ENCODE measurements around the gene KLF7. TPM values are rescaled to one million over a fixed set of nuclear protein-coding genes. Genes with fewer than 3 reads are reported as not detected.

Gene KLF7
- total RNA-seq, 2 donors from 2014 or later: 27.2 to 28.3 TPM

DNA sequence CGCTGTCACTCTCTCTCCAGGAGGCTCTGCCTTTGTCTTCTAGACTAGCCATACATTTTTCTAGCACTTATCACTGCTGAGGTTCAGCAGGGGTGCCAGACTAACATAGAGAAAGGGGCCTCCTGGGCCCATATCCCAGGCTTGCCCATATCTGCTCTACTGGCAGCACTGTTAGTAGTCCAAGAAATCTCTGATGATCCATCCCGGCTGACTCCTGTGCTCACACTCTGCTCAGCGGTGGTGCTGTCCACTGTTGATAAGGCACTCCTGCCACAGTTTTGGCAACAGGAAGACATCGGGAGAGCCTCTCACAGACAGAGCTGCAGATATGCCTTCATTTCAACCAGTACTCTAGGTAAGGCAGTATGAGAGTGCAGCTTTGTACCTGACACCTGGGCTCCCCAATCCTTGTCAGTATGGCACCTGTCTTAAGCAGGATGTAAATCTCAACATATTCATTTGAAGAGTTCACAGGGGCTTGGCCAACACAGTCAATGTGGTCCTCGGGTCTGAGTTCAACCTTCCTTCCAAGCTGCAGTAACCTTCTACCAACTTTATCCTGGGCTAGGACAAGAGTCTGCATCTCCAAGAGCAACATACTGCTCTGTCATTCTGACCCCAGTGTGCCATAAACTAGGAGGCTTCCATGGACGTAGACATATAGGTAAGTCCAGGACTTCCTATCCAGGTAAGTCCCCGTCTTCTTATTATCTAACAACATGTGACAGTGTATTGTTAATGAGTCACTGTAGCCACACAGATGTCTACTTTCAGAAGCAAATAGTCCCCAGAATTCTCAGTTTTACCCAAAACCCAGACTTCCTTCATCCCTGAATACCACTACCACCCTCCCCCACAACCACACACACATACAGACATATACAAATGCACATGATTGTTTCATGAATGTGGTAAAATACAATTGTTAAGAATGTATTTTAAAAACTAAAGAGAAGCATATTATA lies 16.2 kb downstream of the KLF7 start:
- H3K36me3 ChIP-seq: no peaks in the 10 kb centered on the region
- H3K4me1 ChIP-seq (ENCODE audit: control insufficient read depth in 1 of 2, low read depth in 2 of 2): peaks cover 86 to 98% of the 10 kb centered on the region in 2 donors
- DNase-seq (ENCODE audit: low spot score): no peak
- peak overlapping the region; percentile 46 for H3K4me3 ChIP-seq
- TF ChIP-seq, protein P1, sequence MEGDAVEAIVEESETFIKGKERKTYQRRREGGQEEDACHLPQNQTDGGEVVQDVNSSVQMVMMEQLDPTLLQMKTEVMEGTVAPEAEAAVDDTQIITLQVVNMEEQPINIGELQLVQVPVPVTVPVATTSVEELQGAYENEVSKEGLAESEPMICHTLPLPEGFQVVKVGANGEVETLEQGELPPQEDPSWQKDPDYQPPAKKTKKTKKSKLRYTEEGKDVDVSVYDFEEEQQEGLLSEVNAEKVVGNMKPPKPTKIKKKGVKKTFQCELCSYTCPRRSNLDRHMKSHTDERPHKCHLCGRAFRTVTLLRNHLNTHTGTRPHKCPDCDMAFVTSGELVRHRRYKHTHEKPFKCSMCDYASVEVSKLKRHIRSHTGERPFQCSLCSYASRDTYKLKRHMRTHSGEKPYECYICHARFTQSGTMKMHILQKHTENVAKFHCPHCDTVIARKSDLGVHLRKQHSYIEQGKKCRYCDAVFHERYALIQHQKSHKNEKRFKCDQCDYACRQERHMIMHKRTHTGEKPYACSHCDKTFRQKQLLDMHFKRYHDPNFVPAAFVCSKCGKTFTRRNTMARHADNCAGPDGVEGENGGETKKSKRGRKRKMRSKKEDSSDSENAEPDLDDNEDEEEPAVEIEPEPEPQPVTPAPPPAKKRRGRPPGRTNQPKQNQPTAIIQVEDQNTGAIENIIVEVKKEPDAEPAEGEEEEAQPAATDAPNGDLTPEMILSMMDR (IDR thresholded peaks at IDR 0.05): no peak
- no peaks in the 10 kb centered on the region for H3K27me3 ChIP-seq (replicated peaks; ENCODE audit: insufficient read depth)
- no peak for ATAC-seq (ENCODE audit: insufficient number of reproducible peaks, low FRiP score, low read depth)
- H3K9me3 ChIP-seq: no peaks in the 10 kb centered on the region
- peak overlapping the region; percentile 29 to 79 for H3K27ac ChIP-seq

DNA sequence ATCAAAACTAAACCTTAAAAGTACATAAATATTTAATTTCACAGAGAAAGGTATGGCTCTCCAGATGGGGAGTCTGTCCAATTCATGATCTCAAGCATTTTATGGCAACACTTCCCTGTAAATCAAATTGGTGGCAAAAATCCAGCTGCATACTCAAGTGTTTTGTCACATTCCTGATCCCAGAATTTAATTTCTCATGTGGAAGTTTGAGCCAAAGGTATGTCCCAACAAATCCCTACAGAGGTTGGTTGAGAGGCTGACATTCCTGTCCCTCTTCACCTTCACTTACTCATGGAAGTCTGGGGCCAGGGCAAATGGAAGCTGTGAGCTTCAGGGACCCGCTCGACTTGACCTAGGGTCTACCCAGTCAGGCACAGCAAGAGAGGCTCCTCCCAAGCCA lies 17.7 kb downstream of the KLF7 start:
- no peaks in the 10 kb centered on the region for H3K9me3 ChIP-seq
- peak overlapping the region; percentile 68 to 79 for H3K27ac ChIP-seq
- peaks cover 81 to 96% of the 10 kb centered on the region in 2 donors for H3K4me1 ChIP-seq (ENCODE audit: control insufficient read depth in 1 of 2, low read depth in 2 of 2)
- no peak for DNase-seq (ENCODE audit: low spot score)
- H3K4me3 ChIP-seq: peak overlapping the region; percentile 44
- no peaks in the 10 kb centered on the region for H3K36me3 ChIP-seq
- TF ChIP-seq, protein P1 (IDR thresholded peaks at IDR 0.05): no peak
- H3K27me3 ChIP-seq (replicated peaks; ENCODE audit: insufficient read depth): no peaks in the 10 kb centered on the region
- no peak for ATAC-seq (ENCODE audit: insufficient number of reproducible peaks, low FRiP score, low read depth)

DNA sequence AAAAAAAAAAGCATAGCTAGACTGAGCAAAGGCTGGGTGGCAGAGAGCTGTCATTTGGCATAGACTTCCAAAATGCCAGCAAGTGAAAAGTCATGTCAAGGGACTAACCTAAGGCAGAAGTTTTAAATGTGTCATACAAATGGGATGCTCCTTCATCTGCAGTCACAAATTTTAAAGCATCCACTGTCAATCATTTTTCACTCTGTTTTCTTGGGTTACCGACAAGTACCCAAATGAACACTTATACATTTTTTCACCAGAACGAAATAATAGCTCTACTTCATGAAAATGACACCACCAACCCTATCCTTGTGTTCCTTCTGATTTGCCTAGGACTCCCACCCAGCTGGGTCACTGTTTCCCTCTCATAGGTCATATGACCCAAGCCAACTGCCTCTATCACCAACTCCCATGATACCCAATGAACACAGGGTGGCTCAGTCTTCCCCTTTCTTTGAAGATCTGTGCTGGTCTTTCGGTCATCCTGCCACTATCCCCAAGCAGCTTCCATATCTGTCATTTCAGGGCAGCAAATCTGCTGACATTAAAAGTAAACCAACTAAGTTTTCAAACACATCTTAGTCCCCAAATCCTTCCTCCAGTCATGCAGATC lies 21.5 kb downstream of the KLF7 start:
- Histone ChIP-seq H3K4me1 (ENCODE audit: control insufficient read depth in 1 of 2, low read depth in 2 of 2) (peaks cover 72 to 96% of the 10 kb centered on the region in 2 donors), H3K27ac (peak overlapping the region; percentile 87 to 89), H3K9me3 (no peaks in the 10 kb centered on the region), H3K36me3 (no peaks in the 10 kb centered on the region), H3K4me3 (peak overlapping the region; percentile 50), H3K27me3 (replicated peaks; ENCODE audit: insufficient read depth) (no peaks in the 10 kb centered on the region)
- DNase-seq (ENCODE audit: low spot score) (no peak), ATAC-seq (ENCODE audit: insufficient number of reproducible peaks, low FRiP score, low read depth) (no peak)
- TF ChIP-seq, protein P1 (IDR thresholded peaks at IDR 0.05): no peak

DNA sequence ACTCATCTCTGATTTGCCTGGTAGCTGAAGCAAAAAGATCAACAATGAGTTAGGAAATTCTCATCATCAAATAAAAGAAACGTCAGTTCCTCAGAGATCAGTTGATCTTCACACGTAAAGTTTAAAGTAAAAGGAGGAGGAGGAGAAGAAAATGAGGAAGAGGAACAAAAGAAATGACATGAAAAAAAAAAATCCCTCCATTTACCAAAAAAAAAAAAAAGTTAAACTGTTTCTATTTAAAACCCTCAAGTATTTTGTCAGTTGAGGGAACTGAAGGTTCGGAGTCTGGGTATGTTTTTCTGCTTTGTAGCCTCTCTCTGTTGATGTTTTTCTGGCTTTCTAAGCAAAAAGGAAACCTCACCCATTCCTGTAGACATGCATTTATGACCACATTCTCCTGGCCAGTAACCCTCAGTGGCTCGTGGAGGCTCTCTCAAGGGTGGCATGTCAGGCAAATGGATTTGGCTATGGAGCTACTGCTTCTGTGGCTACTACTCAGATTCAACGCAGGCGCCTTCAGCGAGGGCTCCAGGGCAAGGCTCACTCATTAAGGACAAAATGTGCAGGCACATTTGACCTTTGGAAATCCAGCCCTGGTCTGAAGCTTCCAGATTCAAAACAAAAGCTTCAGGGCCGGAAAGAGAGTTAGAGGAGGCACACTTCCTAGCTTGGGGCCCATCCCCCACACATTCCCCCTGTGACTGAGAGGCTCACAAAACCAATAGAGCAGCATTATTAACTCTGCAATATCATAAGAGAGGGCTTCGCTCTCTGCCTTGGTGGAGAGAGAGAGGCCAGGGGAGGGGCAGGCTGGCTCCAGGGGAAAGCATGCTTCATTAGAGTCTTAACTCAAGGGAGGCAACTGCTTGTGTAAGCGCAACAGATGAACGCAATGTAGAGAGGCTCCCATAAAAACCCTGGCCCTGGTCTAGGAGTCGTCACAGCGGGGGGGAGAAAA lies 22.3 kb downstream of the KLF7 start:
- H3K27ac ChIP-seq: peak overlapping the region; percentile 87 to 89
- H3K27me3 ChIP-seq (replicated peaks; ENCODE audit: insufficient read depth): no peaks in the 10 kb centered on the region
- peaks cover 72 to 96% of the 10 kb centered on the region in 2 donors for H3K4me1 ChIP-seq (ENCODE audit: control insufficient read depth in 1 of 2, low read depth in 2 of 2)
- H3K4me3 ChIP-seq: peak overlapping the region; percentile 50
- ATAC-seq (ENCODE audit: insufficient number of reproducible peaks, low FRiP score, low read depth) (peak; percentile 38), DNase-seq (ENCODE audit: low spot score) (no peak)
- no peaks in the 10 kb centered on the region for H3K36me3 ChIP-seq
- no peaks in the 10 kb centered on the region for H3K9me3 ChIP-seq
- TF ChIP-seq, protein P1 (IDR thresholded peaks at IDR 0.05): no peak

Data from thoracic aorta (tissue), 2 donors.